PC-9 (cell line): Measurements from ENCODE around the gene BRD9. TPM values are rescaled to one million over a fixed set of nuclear protein-coding genes. Genes with fewer than 3 reads are reported as not detected.

Source experiments
- BruUV-seq: library from RNA; stranded (reverse); fragments of 400-500 nt; replicated peaks from 2 replicates; lab custom pipeline; 2021; lab: Mats Ljungman, UMichigan
- CTCF ChIA-PET: fragments of 300-600 bp; sonication (Branson Sonifier 250); formaldehyde crosslinking; loops from one replicate; lab custom pipeline; 2022; ENCODE audit warnings: antibody characterized with exemption; lab: Charles Lee
- POLR2A ChIA-PET: fragments of 300-600 bp; sonication (Branson Sonifier 250); formaldehyde crosslinking; loops from one replicate; lab custom pipeline; 2022; ENCODE audit warnings: antibody characterized with exemption; ENCODE audit not compliant: unreplicated experiment; lab: Charles Lee
- DNase-seq, 2 experiments: peaks; one replicate each; pipeline versions ENCODE4 v3.0.0 to v3.0.0-alpha.2; 2015 to 2022; ENCODE audit warnings: mixed read lengths in 1 of 2
- H2AFZ ChIP-seq: fragments of 200-600 bp; sonication (generic); 2 replicates; pipeline ENCODE4 v1.8.1; 2017; ENCODE audit warnings: antibody characterized with exemption
- H3F3A ChIP-seq: fragments of 200-600 bp; sonication (generic); 2 replicates; pipeline ENCODE4 v1.8.1; 2017; ENCODE audit warnings: antibody characterized with exemption, mild to moderate bottlenecking, low read depth; ENCODE audit not compliant: insufficient read depth
- H3K27ac ChIP-seq: fragments of 200-600 bp; sonication (generic); 2 replicates; pipeline ENCODE4 v1.6.1; 2016; ENCODE audit warnings: mixed run types
- H3K27me3 ChIP-seq: fragments of 200-600 bp; sonication (generic); 2 replicates; pipeline ENCODE4 v1.6.1; 2016; ENCODE audit warnings: low read depth, mixed run types; ENCODE audit not compliant: insufficient read depth
- H3K36me3 ChIP-seq: fragments of 200-600 bp; sonication (generic); 2 replicates; pipeline ENCODE4 v1.6.1; 2016; ENCODE audit warnings: low read depth, mixed run types
- H3K4me1 ChIP-seq: fragments of 200-600 bp; sonication (generic); replicated peaks from 2 replicates; pipeline ENCODE4 v1.6.1; 2016; ENCODE audit warnings: mixed run types; ENCODE audit not compliant: insufficient read depth
- H3K4me2 ChIP-seq: fragments of 200-600 bp; sonication (generic); 2 replicates; pipeline ENCODE4 v1.6.1; 2017; ENCODE audit warnings: mixed run types
- H3K4me3 ChIP-seq: fragments of 200-600 bp; sonication (generic); 2 replicates; pipeline ENCODE4 v1.6.1; 2016; ENCODE audit warnings: mixed run types
- H3K79me2 ChIP-seq: fragments of 200-600 bp; sonication (generic); 2 replicates; pipeline ENCODE4 v1.6.1; 2017; ENCODE audit warnings: low read depth, mixed run types
- H3K9me2 ChIP-seq: fragments of 200-600 bp; sonication (generic); 2 replicates; pipeline ENCODE4 v1.8.1; 2017; ENCODE audit warnings: mild to moderate bottlenecking; ENCODE audit not compliant: insufficient read depth
- H3K9me3 ChIP-seq: fragments of 200-600 bp; sonication (generic); 2 replicates; pipeline ENCODE4 v1.8.1; 2016; ENCODE audit warnings: low read depth; ENCODE audit not compliant: insufficient read depth
- H4K20me1 ChIP-seq: fragments of 200-600 bp; sonication (generic); 2 replicates; pipeline ENCODE4 v1.8.1; 2017; ENCODE audit not compliant: insufficient read depth
- CTCF ChIP-seq: fragments of 200-600 bp; sonication (generic); conservative IDR thresholded peaks from 2 replicates; pipeline ENCODE4 v1.6.1; 2017; ENCODE audit warnings: mixed run types, antibody characterized with exemption, mild to moderate bottlenecking, moderate library complexity
- EZH2 ChIP-seq: fragments of 200-600 bp; sonication (generic); IDR thresholded peaks from 2 replicates; pipeline ENCODE4 v1.8.0; 2017; ENCODE audit warnings: antibody characterized with exemption, low read depth
- intact Hi-C: fragments of 100-400 bp; cut with micrococcal nuclease; formaldehyde crosslinking; loops from one replicate; pipeline ENCODE4 v1.10.0; 2022; ENCODE audit not compliant: unreplicated experiment
- total RNA-seq: library from RNA; stranded (reverse); gene quantifications from 2 replicates; pipeline ENCODE4 v1.2.3, GENCODE V29; 2021

The BRD9 gene
- total RNA-seq, 1 experiment from 2014 or later = 102 TPM

DNA sequence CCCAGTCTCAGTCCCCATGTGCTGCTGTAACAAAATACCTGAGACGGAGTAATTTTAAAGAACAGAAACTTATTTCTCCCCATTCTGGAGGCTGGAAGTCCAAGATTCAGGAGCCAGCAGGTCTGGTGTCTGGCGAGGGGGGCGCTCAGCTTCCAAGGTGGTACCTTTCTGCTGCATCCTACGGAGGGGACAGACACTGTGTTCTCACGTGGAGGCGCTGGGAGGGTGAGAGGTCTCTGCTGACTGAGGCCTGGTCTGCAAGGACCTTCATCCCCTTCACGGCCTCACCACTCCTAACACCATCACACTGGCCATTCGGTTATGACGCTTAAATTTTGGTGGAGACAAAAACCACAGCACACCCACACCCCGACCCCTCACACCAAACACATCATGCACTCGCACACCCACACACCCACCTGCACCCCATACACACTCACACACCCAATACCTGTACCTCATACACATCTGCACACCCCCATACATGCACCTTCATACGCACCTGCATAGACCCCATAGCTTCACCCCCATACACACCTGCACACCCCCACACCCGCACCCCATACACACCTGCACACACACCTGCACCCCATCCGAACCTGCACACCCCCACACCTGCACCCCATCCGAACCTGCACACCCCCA, 32.0 kb downstream of the BRD9 start:
- no peaks in the 10 kb centered on the region for H3K27me3 ChIP-seq
- BruUV-seq = TSS peak; percentile 22
- POLR2A ChIA-PET = no interaction called here

DNA sequence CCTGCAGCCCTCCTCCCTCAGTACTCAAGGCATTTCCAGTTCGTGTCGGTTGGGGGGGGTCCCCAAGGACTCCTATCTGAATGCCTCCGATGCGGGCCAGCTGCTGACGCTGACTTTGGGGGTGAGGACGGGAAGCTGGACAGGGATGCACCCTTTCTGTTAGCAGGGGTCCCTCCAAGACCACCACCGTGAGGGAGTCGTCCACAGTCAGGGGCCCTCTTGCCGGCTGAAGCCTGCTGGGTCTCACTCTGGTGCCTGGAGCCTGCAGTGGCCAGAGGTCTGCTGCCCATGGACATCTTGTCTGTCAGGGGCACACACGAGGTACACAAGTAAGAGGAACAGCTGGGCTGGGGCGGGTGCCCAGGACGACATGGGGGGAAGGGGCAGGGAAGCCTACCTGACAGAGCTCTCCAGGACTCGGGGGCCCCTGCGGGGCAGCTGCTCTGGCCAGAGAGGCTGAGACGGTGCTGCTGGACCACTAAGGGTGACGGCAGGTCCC, 32.8 kb downstream of the BRD9 start:
- DNase-seq = no peak
- Histone ChIP-seq H3K4me1 (no peaks in the 10 kb centered on the region), H3K9me3 (no peaks in the 10 kb centered on the region), H3K27me3 (no peaks in the 10 kb centered on the region), H3K9me2 (no peaks in the 10 kb centered on the region), H3K79me2 (no peaks in the 10 kb centered on the region), H3K27ac (no peak overlapping the region), H3F3A (peaks cover 11% of the 10 kb centered on the region; the same call in 1 of the 2 replicates), H4K20me1 (peaks cover 18% of the 10 kb centered on the region), H2AFZ (no peak overlapping the region), H3K36me3 (no peaks in the 10 kb centered on the region), H3K4me2 (no peak overlapping the region), H3K4me3 (no peak overlapping the region)
- intact Hi-C loops = no loop called here
- no TSS peak for BruUV-seq
- ChIA-PET CTCF (no interaction called here), POLR2A (no interaction called here)
- TF ChIP-seq EZH2 = no peak

More for the DNA sequence above, 32.0 kb downstream of the BRD9 start:
- Histone ChIP-seq H3K79me2 (no peaks in the 10 kb centered on the region), H3K4me2 (no peak overlapping the region), H2AFZ (no peak overlapping the region), H3K9me2 (no peaks in the 10 kb centered on the region), H3K9me3 (no peaks in the 10 kb centered on the region), H3F3A (peaks cover 11% of the 10 kb centered on the region; the same call in 1 of the 2 replicates), H3K36me3 (no peaks in the 10 kb centered on the region), H3K4me3 (no peak overlapping the region), H3K27ac (no peak overlapping the region), H3K4me1 (no peaks in the 10 kb centered on the region), H4K20me1 (peaks cover 21% of the 10 kb centered on the region)
- DNase-seq = no peak
- CTCF ChIA-PET = interaction anchor here (0.5 kb wide), 1 partner anchor 938 kb away, joined by 3 read pairs; no protein-coding TSS in a partner anchor
- intact Hi-C loops = no loop called here
- TF ChIP-seq CTCF = no peak
- no peak for TF ChIP-seq EZH2

DNA sequence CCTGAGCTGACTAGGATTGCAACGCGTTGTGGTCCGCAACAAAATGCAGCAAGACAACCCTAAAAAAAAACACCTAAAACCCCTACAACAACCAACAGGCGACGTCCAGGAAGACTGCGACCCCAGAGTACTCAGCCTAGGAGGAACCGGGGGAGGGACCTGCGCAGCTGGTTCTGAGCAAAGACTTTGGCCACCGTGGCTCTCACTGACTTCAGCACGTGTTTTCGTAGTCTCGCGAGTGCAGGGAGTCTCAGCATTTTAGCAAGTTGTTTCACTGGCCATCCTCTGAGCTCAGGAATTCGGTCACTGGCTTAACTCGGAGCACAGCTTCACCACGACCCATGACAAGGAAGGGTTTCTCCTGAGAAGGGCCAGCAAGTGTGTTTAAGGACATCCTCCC, 33.2 kb downstream of the BRD9 start:
- Histone ChIP-seq H4K20me1 (peaks cover 18% of the 10 kb centered on the region), H3K4me1 (no peaks in the 10 kb centered on the region), H3K9me2 (no peaks in the 10 kb centered on the region), H3K79me2 (no peaks in the 10 kb centered on the region), H3F3A (peaks cover 11% of the 10 kb centered on the region; the same call in 1 of the 2 replicates), H3K27me3 (no peaks in the 10 kb centered on the region), H3K9me3 (no peaks in the 10 kb centered on the region), H2AFZ (no peak overlapping the region), H3K27ac (no peak overlapping the region), H3K4me2 (no peak overlapping the region), H3K36me3 (no peaks in the 10 kb centered on the region), H3K4me3 (no peak overlapping the region)
- DNase-seq = no peak
- ChIA-PET POLR2A (no interaction called here), CTCF (no interaction called here)
- intact Hi-C loops = no loop called here
- TF ChIP-seq EZH2 = no peak
- no peak for TF ChIP-seq CTCF
- no TSS peak for BruUV-seq
